ENCODE measurements around the gene RSRC1. TPM values are rescaled to one million over a fixed set of nuclear protein-coding genes. Genes with fewer than 3 reads are reported as not detected.

The RSRC1 gene
- total RNA-seq, 1 experiment from 2014 or later, result 37.9 TPM

GRCh38 chr3:158297940-158298339 lies 188.1 kb downstream of the RSRC1 start:
- H3K14ac ChIP-seq (ENCODE audit: insufficient read depth, low read length), result no peak overlapping the region
- H4K8ac ChIP-seq (replicated peaks; ENCODE audit: insufficient read length, low read depth, low read length), result no peak overlapping the region
- no peaks in the 10 kb centered on the region for H3K9me3 Mint-ChIP-seq
- H2AFZ ChIP-seq (ENCODE audit: low read length), result no peak overlapping the region
- no peak overlapping the region for H3K4me2 ChIP-seq (ENCODE audit: insufficient read depth, insufficient read length, low read length)
- no peak overlapping the region for H2BK15ac ChIP-seq (ENCODE audit: low read depth, low read length)
- no peak overlapping the region for H3K23ac ChIP-seq (ENCODE audit: insufficient read length, low read depth, low read length)
- H2BK5ac ChIP-seq (ENCODE audit: insufficient read length, low read length), result no peak overlapping the region
- H2BK20ac ChIP-seq (ENCODE audit: low read depth, low read length, poor library complexity, severe bottlenecking), result no peak overlapping the region
- H2BK12ac ChIP-seq (ENCODE audit: insufficient read length, low read depth, low read length), result no peak overlapping the region
- H3K79me2 ChIP-seq (ENCODE audit: insufficient read depth, low read length), result no peaks in the 10 kb centered on the region
- H3K4me1 Mint-ChIP-seq, result no peaks in the 10 kb centered on the region
- TF ChIP-seq, protein P1, sequence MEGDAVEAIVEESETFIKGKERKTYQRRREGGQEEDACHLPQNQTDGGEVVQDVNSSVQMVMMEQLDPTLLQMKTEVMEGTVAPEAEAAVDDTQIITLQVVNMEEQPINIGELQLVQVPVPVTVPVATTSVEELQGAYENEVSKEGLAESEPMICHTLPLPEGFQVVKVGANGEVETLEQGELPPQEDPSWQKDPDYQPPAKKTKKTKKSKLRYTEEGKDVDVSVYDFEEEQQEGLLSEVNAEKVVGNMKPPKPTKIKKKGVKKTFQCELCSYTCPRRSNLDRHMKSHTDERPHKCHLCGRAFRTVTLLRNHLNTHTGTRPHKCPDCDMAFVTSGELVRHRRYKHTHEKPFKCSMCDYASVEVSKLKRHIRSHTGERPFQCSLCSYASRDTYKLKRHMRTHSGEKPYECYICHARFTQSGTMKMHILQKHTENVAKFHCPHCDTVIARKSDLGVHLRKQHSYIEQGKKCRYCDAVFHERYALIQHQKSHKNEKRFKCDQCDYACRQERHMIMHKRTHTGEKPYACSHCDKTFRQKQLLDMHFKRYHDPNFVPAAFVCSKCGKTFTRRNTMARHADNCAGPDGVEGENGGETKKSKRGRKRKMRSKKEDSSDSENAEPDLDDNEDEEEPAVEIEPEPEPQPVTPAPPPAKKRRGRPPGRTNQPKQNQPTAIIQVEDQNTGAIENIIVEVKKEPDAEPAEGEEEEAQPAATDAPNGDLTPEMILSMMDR (conservative IDR thresholded peaks at IDR 0.05), result no peak
- no peak overlapping the region for H3K4ac ChIP-seq (ENCODE audit: low read depth, low read length)
- no peak overlapping the region for H4K5ac ChIP-seq (ENCODE audit: insufficient read length, low read depth, low read length)
- H3K18ac ChIP-seq (ENCODE audit: insufficient read length, low read depth, low read length), result no peak overlapping the region
- H3K27ac ChIP-seq (ENCODE audit: insufficient read length, low read depth, low read length), result no peak overlapping the region
- H3K4me3 Mint-ChIP-seq, result no peak overlapping the region
- H3K4me1 ChIP-seq (ENCODE audit: insufficient read depth, low read length), result no peaks in the 10 kb centered on the region
- H2AK5ac ChIP-seq (ENCODE audit: insufficient read length, low read length), result no peak overlapping the region
- H3K27me3 ChIP-seq (ENCODE audit: insufficient read depth, low read length), result no peaks in the 10 kb centered on the region
- no peak overlapping the region for H2BK120ac ChIP-seq (ENCODE audit: low read depth, low read length, poor library complexity, severe bottlenecking)
- no peak overlapping the region for H3K56ac ChIP-seq (ENCODE audit: insufficient read length, low read depth, low read length)
- H3K9ac ChIP-seq (ENCODE audit: extremely low read depth, insufficient read length, low read length), result no peak overlapping the region
- H3K23me2 ChIP-seq (ENCODE audit: insufficient read length, low read depth, low read length, poor library complexity, severe bottlenecking), result no peaks in the 10 kb centered on the region
- H3K27me3 Mint-ChIP-seq (ENCODE audit: low read depth), result no peaks in the 10 kb centered on the region
- H3K9me3 ChIP-seq (ENCODE audit: control insufficient read depth, low read depth, low read length), result no peaks in the 10 kb centered on the region
- H3K79me1 ChIP-seq (ENCODE audit: insufficient read depth, low read depth, low read length, poor library complexity, severe bottlenecking), result no peaks in the 10 kb centered on the region
- no peaks in the 10 kb centered on the region for H4K20me1 ChIP-seq (ENCODE audit: control insufficient read depth, insufficient read depth, insufficient read length)
- no peak overlapping the region for H3T11ph ChIP-seq (ENCODE audit: low read length)
- H4K91ac ChIP-seq (ENCODE audit: insufficient read length, low read depth, low read length), result no peak overlapping the region
- no peak for DNase-seq
- H3K36me3 Mint-ChIP-seq (ENCODE audit: insufficient read depth in 1 of 3, low read depth in 3 of 3), result no peaks in the 10 kb centered on the region
- no peak overlapping the region for H3K27ac Mint-ChIP-seq
